Eye (tissue), 1 donor: ENCODE results near the gene RHBDD2.
"Not testable (repeated sequence)": the region's sequence is repeated elsewhere in the genome, so short reads cannot be mapped to it uniquely, and the experiment has no call there.

ENCODE experiments used
- DNase-seq: peaks from one replicate; pipeline ENCODE4 v3.0.0-alpha.2; 2015

RHBDD2 gene

GRCh38 chr7:75866489-75867389, 12.1 kb upstream of the RHBDD2 start:
- DNase-seq, result peak; percentile 82

GRCh38 chr7:75867390-75867717, 11.5 kb upstream of the RHBDD2 start:
- no peak for DNase-seq

GRCh38 chr7:75868153-75868552, 10.7 kb upstream of the RHBDD2 start:
- DNase-seq, result no peak

GRCh38 chr7:75869776-75870379, 9.0 kb upstream of the RHBDD2 start:
- DNase-seq, result no peak

GRCh38 chr7:75870557-75871161, 8.2 kb upstream of the RHBDD2 start:
- DNase-seq, result no peak

- DNase-seq, result no peak
These were observed 6.6 kb upstream of the RHBDD2 start for GRCh38 chr7:75872073-75872782.

GRCh38 chr7:75874180-75874579, 4.7 kb upstream of the RHBDD2 start:
- not testable (repeated sequence) for DNase-seq

- no peak for DNase-seq
These were observed 3.4 kb upstream of the RHBDD2 start for GRCh38 chr7:75875113-75876080.

GRCh38 chr7:75876126-75876881, 2.5 kb upstream of the RHBDD2 start:
- no peak for DNase-seq

GRCh38 chr7:75878312-75878768, 494 bp upstream of the RHBDD2 start:
- DNase-seq, result no peak

- no peak for DNase-seq
These were observed 944 bp downstream of the RHBDD2 start for GRCh38 chr7:75879771-75880184.

GRCh38 chr7:75880242-75880641, 1.4 kb downstream of the RHBDD2 start:
- no peak for DNase-seq

GRCh38 chr7:75881436-75882095, 2.7 kb downstream of the RHBDD2 start:
- peak; percentile 36 for DNase-seq

GRCh38 chr7:75883265-75883824, 4.5 kb downstream of the RHBDD2 start:
- DNase-seq, result not testable (repeated sequence)

- no peak for DNase-seq
These were observed 5.6 kb downstream of the RHBDD2 start for GRCh38 chr7:75884476-75884875.

GRCh38 chr7:75885036-75885435, 6.2 kb downstream of the RHBDD2 start:
- DNase-seq, result no peak

- DNase-seq, result no peak
These were observed 9.0 kb downstream of the RHBDD2 start for GRCh38 chr7:75887669-75888369.

- DNase-seq, result no peak
These were observed 9.8 kb downstream of the RHBDD2 start for GRCh38 chr7:75888464-75889222.
